H9 (cell line): Measurements from ENCODE around the gene RERG. TPM values are rescaled to one million over a fixed set of nuclear protein-coding genes. Genes with fewer than 3 reads are reported as not detected.

Experiments used
- DNase-seq: peaks from one replicate; pipeline ENCODE4 v3.0.0-alpha.2; 2017
- H2AFZ ChIP-seq: one replicate; pipeline ENCODE4 v1.6.1; 2013; ENCODE audit warnings: mild to moderate bottlenecking, low read length, control low read depth, moderate library complexity
- H2AK5ac ChIP-seq: 2 replicates; pipeline ENCODE4 v1.6.1; 2013; ENCODE audit warnings: low read length, control low read depth, mixed read lengths; ENCODE audit not compliant: insufficient read length
- H2BK120ac ChIP-seq: one replicate; pipeline ENCODE4 v1.6.1; 2013; ENCODE audit warnings: low read depth, mild to moderate bottlenecking, low read length, control low read depth, inconsistent platforms; ENCODE audit not compliant: poor library complexity, severe bottlenecking
- H2BK12ac ChIP-seq: 2 replicates; pipeline ENCODE4 v1.6.1; 2013; ENCODE audit warnings: low read length, control low read depth, mixed read lengths, low read depth; ENCODE audit not compliant: insufficient read length
- H2BK15ac ChIP-seq: 2 replicates; pipeline ENCODE4 v1.6.1; 2013; ENCODE audit warnings: low read depth, low read length, control low read depth
- H2BK20ac ChIP-seq: one replicate; pipeline ENCODE4 v1.6.1; 2013; ENCODE audit warnings: low read depth, mild to moderate bottlenecking, low read length, control low read depth, inconsistent platforms; ENCODE audit not compliant: poor library complexity, severe bottlenecking
- H2BK5ac ChIP-seq: 2 replicates; pipeline ENCODE4 v1.6.1; 2013; ENCODE audit warnings: low read length, control low read depth, mixed read lengths; ENCODE audit not compliant: insufficient read length
- H3K14ac ChIP-seq: 2 replicates; pipeline ENCODE4 v1.6.1; 2013; ENCODE audit warnings: low read length, control low read depth; ENCODE audit not compliant: insufficient read depth
- H3K18ac ChIP-seq: 2 replicates; pipeline ENCODE4 v1.6.1; 2013; ENCODE audit warnings: low read depth, mild to moderate bottlenecking, mixed read lengths, low read length, control low read depth; ENCODE audit not compliant: insufficient read length
- H3K23ac ChIP-seq: 2 replicates; pipeline ENCODE4 v1.6.1; 2013; ENCODE audit warnings: low read length, control low read depth, mixed read lengths, low read depth; ENCODE audit not compliant: insufficient read length
- H3K23me2 ChIP-seq: 2 replicates; pipeline ENCODE4 v1.6.1; 2013; ENCODE audit warnings: low read depth, mild to moderate bottlenecking, mixed read lengths, low read length, control low read depth; ENCODE audit not compliant: insufficient read length, poor library complexity, severe bottlenecking
- H3K27ac ChIP-seq: 2 replicates; pipeline ENCODE4 v1.5.1; 2013; ENCODE audit warnings: low read length, control low read depth, mixed read lengths, low read depth; ENCODE audit not compliant: insufficient read length
- H3K27me3 ChIP-seq: 2 replicates; pipeline ENCODE4 v1.6.1; 2013; ENCODE audit warnings: low read length, control low read depth, inconsistent platforms; ENCODE audit not compliant: insufficient read depth
- H3K4ac ChIP-seq: 2 replicates; pipeline ENCODE4 v1.6.1; 2013; ENCODE audit warnings: low read depth, mild to moderate bottlenecking, control low read depth, inconsistent platforms, low read length, moderate library complexity
- H3K4me1 ChIP-seq: 2 replicates; pipeline ENCODE4 v1.6.1; 2013; ENCODE audit warnings: low read length, control low read depth, inconsistent platforms; ENCODE audit not compliant: insufficient read depth
- H3K4me2 ChIP-seq: 2 replicates; pipeline ENCODE4 v1.6.1; 2013; ENCODE audit warnings: low read length, control low read depth, mixed read lengths; ENCODE audit not compliant: insufficient read length, insufficient read depth
- H3K56ac ChIP-seq: 2 replicates; pipeline ENCODE4 v1.6.1; 2013; ENCODE audit warnings: low read depth, mild to moderate bottlenecking, mixed read lengths, low read length, control low read depth; ENCODE audit not compliant: insufficient read length
- H3K79me1 ChIP-seq: 2 replicates; pipeline ENCODE4 v1.6.1; 2013; ENCODE audit warnings: low read depth, mild to moderate bottlenecking, moderate library complexity, low read length, control low read depth, inconsistent platforms; ENCODE audit not compliant: insufficient read depth, poor library complexity, severe bottlenecking
- H3K79me2 ChIP-seq: 2 replicates; pipeline ENCODE4 v1.6.1; 2013; ENCODE audit warnings: low read length, control low read depth, inconsistent platforms; ENCODE audit not compliant: insufficient read depth
- H3K9ac ChIP-seq: 2 replicates; pipeline ENCODE4 v1.6.1; 2013; ENCODE audit warnings: low read length, control low read depth, mixed read lengths; ENCODE audit not compliant: insufficient read length; ENCODE audit errors: extremely low read depth
- H3K9me3 ChIP-seq: one replicate; pipeline ENCODE4 v1.6.1; 2013; ENCODE audit warnings: low read depth, low read length, inconsistent platforms; ENCODE audit not compliant: control insufficient read depth
- H3T11ph ChIP-seq: one replicate; pipeline ENCODE4 v1.6.1; 2013; ENCODE audit warnings: mild to moderate bottlenecking, low read length, control low read depth, inconsistent platforms
- H4K20me1 ChIP-seq: one replicate; pipeline ENCODE4 v1.6.1; 2013; ENCODE audit not compliant: control insufficient read depth, insufficient read length, insufficient read depth
- H4K5ac ChIP-seq: 2 replicates; pipeline ENCODE4 v1.6.1; 2013; ENCODE audit warnings: low read depth, mild to moderate bottlenecking, mixed read lengths, low read length, control low read depth; ENCODE audit not compliant: insufficient read length
- H4K8ac ChIP-seq: replicated peaks from 2 replicates; pipeline ENCODE4 v1.6.1; 2013; ENCODE audit warnings: low read length, control low read depth, mixed read lengths, low read depth; ENCODE audit not compliant: insufficient read length
- H4K91ac ChIP-seq: 2 replicates; pipeline ENCODE4 v1.6.1; 2013; ENCODE audit warnings: low read depth, mild to moderate bottlenecking, moderate library complexity, mixed read lengths, low read length, control low read depth; ENCODE audit not compliant: insufficient read length
- H3K27ac Mint-ChIP-seq, 3 experiments: 2 replicates in 2 of 3; 3 replicates in 1 of 3; pipeline ENCODE4 v1.8.0; 2020 to 2021; ENCODE audit warnings: mixed read lengths in 3 of 3, mild to moderate bottlenecking in 1 of 3, moderate library complexity in 1 of 3
- H3K27me3 Mint-ChIP-seq: 2 replicates; pipeline ENCODE4 v1.8.0; 2021; ENCODE audit warnings: low read depth, mild to moderate bottlenecking, moderate library complexity, mixed read lengths
- H3K36me3 Mint-ChIP-seq, 3 experiments: 2 replicates in 2 of 3; 3 replicates in 1 of 3; pipeline ENCODE4 v1.8.0; 2020 to 2021; ENCODE audit warnings: low read depth in 3 of 3, mixed read lengths in 3 of 3; ENCODE audit not compliant: insufficient read depth in 1 of 3
- H3K4me1 Mint-ChIP-seq, 2 experiments: 2 replicates each; pipeline ENCODE4 v1.8.0; 2020; ENCODE audit warnings: mixed read lengths in 2 of 2
- H3K4me3 Mint-ChIP-seq, 2 experiments: 2 replicates in 1 of 2; 3 replicates in 1 of 2; pipeline ENCODE4 v1.8.0; 2020 to 2021; ENCODE audit warnings: mild to moderate bottlenecking in 2 of 2, mixed read lengths in 2 of 2, moderate library complexity in 1 of 2
- H3K9me3 Mint-ChIP-seq, 2 experiments: 2 replicates in 1 of 2; 3 replicates in 1 of 2; pipeline ENCODE4 v1.8.0; 2020; ENCODE audit warnings: mild to moderate bottlenecking in 2 of 2, mixed read lengths in 2 of 2, moderate library complexity in 1 of 2
- WGBS: extraction: QIAGEN DNeasy Blood & Tissue Kit; methylation state at CpG from one replicate; pipeline ENCODE4 v1.1.7; 2013; ENCODE audit warnings: missing lambda C conversion rate, low lambda C conversion rate, mixed read lengths; ENCODE audit not compliant: insufficient read length; ENCODE audit errors: extremely low coverage; 5-methylcytosine and 5-hydroxymethylcytosine counted together
- total RNA-seq: library from RNA; stranded (reverse); gene quantifications from 2 replicates; pipeline ENCODE4 v1.2.1, GENCODE V29; 2021
- TF ChIP-seq, protein P1 (sequence below): fragments of 200-600 bp; sonication (generic); conservative IDR thresholded peaks from 3 replicates; pipeline ENCODE4 v1.8.0; 2021; ENCODE audit warnings: antibody characterized with exemption, mild to moderate bottlenecking

The RERG gene
- total RNA-seq, 1 experiment from 2014 or later: not detected

DNA sequence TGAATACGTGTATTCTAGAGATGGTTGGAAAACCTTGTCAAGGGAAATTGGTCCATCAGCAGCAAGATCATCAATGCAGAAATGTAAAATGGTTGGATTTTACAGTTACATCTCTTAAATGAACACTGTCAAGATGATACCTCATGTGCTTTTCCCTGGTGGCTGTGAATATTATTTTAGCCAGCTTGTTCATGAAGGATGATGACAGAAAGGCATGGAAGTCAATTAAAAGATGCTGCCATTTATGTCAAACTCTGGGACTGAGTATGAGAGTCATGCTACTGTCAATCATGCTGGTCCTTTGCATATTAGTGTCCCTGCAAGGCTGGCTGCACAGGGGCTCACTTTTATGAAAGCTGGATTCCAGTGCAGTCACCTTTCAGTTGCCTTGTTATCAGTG lies 10.3 kb upstream of the RERG start:
- TF ChIP-seq, protein P1, sequence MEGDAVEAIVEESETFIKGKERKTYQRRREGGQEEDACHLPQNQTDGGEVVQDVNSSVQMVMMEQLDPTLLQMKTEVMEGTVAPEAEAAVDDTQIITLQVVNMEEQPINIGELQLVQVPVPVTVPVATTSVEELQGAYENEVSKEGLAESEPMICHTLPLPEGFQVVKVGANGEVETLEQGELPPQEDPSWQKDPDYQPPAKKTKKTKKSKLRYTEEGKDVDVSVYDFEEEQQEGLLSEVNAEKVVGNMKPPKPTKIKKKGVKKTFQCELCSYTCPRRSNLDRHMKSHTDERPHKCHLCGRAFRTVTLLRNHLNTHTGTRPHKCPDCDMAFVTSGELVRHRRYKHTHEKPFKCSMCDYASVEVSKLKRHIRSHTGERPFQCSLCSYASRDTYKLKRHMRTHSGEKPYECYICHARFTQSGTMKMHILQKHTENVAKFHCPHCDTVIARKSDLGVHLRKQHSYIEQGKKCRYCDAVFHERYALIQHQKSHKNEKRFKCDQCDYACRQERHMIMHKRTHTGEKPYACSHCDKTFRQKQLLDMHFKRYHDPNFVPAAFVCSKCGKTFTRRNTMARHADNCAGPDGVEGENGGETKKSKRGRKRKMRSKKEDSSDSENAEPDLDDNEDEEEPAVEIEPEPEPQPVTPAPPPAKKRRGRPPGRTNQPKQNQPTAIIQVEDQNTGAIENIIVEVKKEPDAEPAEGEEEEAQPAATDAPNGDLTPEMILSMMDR: no peak
- Histone ChIP-seq H2BK120ac (no peak overlapping the region), H4K5ac (no peak overlapping the region), H3T11ph (no peak overlapping the region), H3K4ac (no peak overlapping the region), H2BK5ac (no peak overlapping the region), H3K14ac (no peak overlapping the region), H3K9me3 (no peaks in the 10 kb centered on the region), H3K4me2 (no peak overlapping the region), H3K27ac (no peak overlapping the region), H3K79me1 (no peaks in the 10 kb centered on the region), H2AK5ac (no peak overlapping the region), H4K20me1 (no peaks in the 10 kb centered on the region), H3K27me3 (no peaks in the 10 kb centered on the region), H2BK12ac (no peak overlapping the region), H3K4me1 (no peaks in the 10 kb centered on the region), H3K18ac (no peak overlapping the region), H2BK20ac (no peak overlapping the region), H2BK15ac (no peak overlapping the region), H3K23ac (no peak overlapping the region), H3K79me2 (no peaks in the 10 kb centered on the region), H2AFZ (no peak overlapping the region), H4K91ac (no peak overlapping the region), H4K8ac (no peak overlapping the region), H3K9ac (no peak overlapping the region), H3K23me2 (no peaks in the 10 kb centered on the region), H3K56ac (no peak overlapping the region)
- Mint-ChIP-seq H3K27ac (no peak overlapping the region), H3K27me3 (peaks cover 10% of the 10 kb centered on the region), H3K9me3 (0 out of 5 replicates have a peak, but pooled peaks cover 0 to 2% of the 10 kb centered on the region in 2 experiments), H3K36me3 (no peaks in the 10 kb centered on the region), H3K4me1 (no peaks in the 10 kb centered on the region), H3K4me3 (no peak overlapping the region)
- DNase-seq: no peak
- no CpG with 5 or more reads among the region's 1 CpG for WGBS
